GM19455 (cell line): Measurements from ENCODE around the gene GLTPD2.

ENCODE experiments used
- ATAC-seq: cut with Tn5 transposase; IDR thresholded peaks from one replicate; pipeline ENCODE4 v1.9.1; 2021; ENCODE audit not compliant: unreplicated experiment

GLTPD2 gene

GRCh38 chr17:4771519-4772234 lies 17.1 kb upstream of the GLTPD2 start, which contains the start of gene TM4SF5:
TSS of gene TM4SF5 (plus strand) at chr17:4771886. CDS start at chr17:4771923, 37 bp downstream.
- ATAC-seq, result no peak

- no peak for ATAC-seq
Observed at GRCh38 chr17:4772235-4772613, 16.5 kb upstream of the GLTPD2 start.

GRCh38 chr17:4777969-4778760 lies 10.6 kb upstream of the GLTPD2 start:
- ATAC-seq, result no peak

GRCh38 chr17:4780325-4780955 lies 8.3 kb upstream of the GLTPD2 start:
- ATAC-seq, result no peak

- no peak for ATAC-seq
Observed at GRCh38 chr17:4782652-4783051, 6.1 kb upstream of the GLTPD2 start.

- no peak for ATAC-seq
Observed at GRCh38 chr17:4785311-4786105, 3.3 kb upstream of the GLTPD2 start.

- no peak for ATAC-seq
Observed at GRCh38 chr17:4786106-4786511, 2.7 kb upstream of the GLTPD2 start, which contains the start of gene VMO1. TSS of gene VMO1 (minus strand) at chr17:4786364. CDS start at chr17:4786352, 12 bp downstream.

- ATAC-seq, result no peak
Observed at GRCh38 chr17:4786516-4786915, 2.2 kb upstream of the GLTPD2 start.

- ATAC-seq, result no peak
Observed at GRCh38 chr17:4788159-4788806, 481 bp upstream of the GLTPD2 start.

GRCh38 chr17:4789701-4789950 lies 862 bp downstream of the GLTPD2 start:
- ATAC-seq, result peak; percentile 22

GRCh38 chr17:4789951-4790704 lies 1.4 kb downstream of the GLTPD2 start:
- peak; percentile 87 for ATAC-seq

GRCh38 chr17:4790705-4791088 lies 1.9 kb downstream of the GLTPD2 start:
- ATAC-seq, result no peak

- ATAC-seq, result no peak
Observed at GRCh38 chr17:4795168-4795567, 6.4 kb downstream of the GLTPD2 start.

GRCh38 chr17:4796552-4796920 lies 7.8 kb downstream of the GLTPD2 start:
- no peak for ATAC-seq

GRCh38 chr17:4800462-4801196 lies 11.9 kb downstream of the GLTPD2 start:
- ATAC-seq, result no peak

- ATAC-seq, result no peak
Observed at GRCh38 chr17:4802228-4802627, 13.5 kb downstream of the GLTPD2 start, which contains the start of gene C17orf114. TSS of gene C17orf114 (minus strand) at chr17:4802328.

- ATAC-seq, result no peak
Observed at GRCh38 chr17:4806456-4806776, 17.7 kb downstream of the GLTPD2 start.

- peak; percentile 85 for ATAC-seq
Observed at GRCh38 chr17:4806777-4807604, 18.2 kb downstream of the GLTPD2 start, which contains the start of gene PLD2. TSS of gene PLD2 (plus strand) at chr17:4807152. CDS start at chr17:4807773, 621 bp downstream.
